Astrocyte of the spinal cord (primary cell): Measurements from ENCODE around the gene RELL1.

Source experiments
- DNase-seq: peaks from one replicate; pipeline ENCODE4 v3.0.0; 2011; ENCODE audit warnings: low read depth, low spot score
- H3K4me3 ChIP-seq: 2 replicates; pipeline ENCODE4 v1.5.1; 2011; ENCODE audit warnings: low read depth, mild to moderate bottlenecking, low read length, moderate library complexity
- CTCF ChIP-seq: IDR thresholded peaks from 2 replicates; pipeline ENCODE4 v1.5.1; 2012; ENCODE audit warnings: low read depth, mild to moderate bottlenecking, low read length, inconsistent platforms
- in situ Hi-C: cut with HindIII; loops from 2 replicates; pipeline ENCODE4 v1.10.0; 2017; ENCODE audit warnings: low sequenced_read_pairs

Gene RELL1

GRCh38 chr4:37612811-37613210 lies 73.4 kb downstream of the RELL1 start:
- in situ Hi-C loops, result no loop called here
- no peak for TF ChIP-seq CTCF
- DNase-seq, result no peak

DNA sequence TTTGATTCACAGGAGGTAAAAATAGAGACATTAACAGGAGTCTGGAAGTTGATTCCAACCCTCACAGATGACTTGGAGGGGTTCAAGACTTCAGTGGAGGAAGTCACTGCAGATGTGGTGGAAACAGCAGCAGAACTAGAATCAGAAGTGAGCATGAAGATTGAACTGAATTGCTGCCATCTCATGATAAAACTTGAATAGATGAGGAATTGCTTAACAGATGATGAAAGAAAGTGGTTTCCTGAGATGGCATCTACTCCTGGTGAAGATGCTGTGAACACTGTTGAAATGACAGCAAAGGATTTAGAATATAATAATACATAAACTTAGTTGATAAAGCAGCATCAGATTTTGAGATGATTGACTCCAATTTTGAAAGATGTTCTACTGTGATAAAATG lies 76.5 kb downstream of the RELL1 start:
- TF ChIP-seq CTCF, result no peak
- in situ Hi-C loops, result no loop called here

More at GRCh38 chr4:37612811-37613210, 73.4 kb downstream of the RELL1 start:
- no peak overlapping the region for H3K4me3 ChIP-seq

GRCh38 chr4:37607018-37607417 lies 79.2 kb downstream of the RELL1 start:
- in situ Hi-C loops, result no loop called here
- TF ChIP-seq CTCF, result no peak
- no peak overlapping the region for H3K4me3 ChIP-seq

More for the DNA sequence above, 76.5 kb downstream of the RELL1 start:
- no peak for DNase-seq
- H3K4me3 ChIP-seq, result no peak overlapping the region

GRCh38 chr4:37605843-37606565 lies 80.2 kb downstream of the RELL1 start:
- in situ Hi-C loops, result no loop called here
- no peak for DNase-seq
- H3K4me3 ChIP-seq, result no peak overlapping the region
- no peak for TF ChIP-seq CTCF

More at GRCh38 chr4:37607018-37607417, 79.2 kb downstream of the RELL1 start:
- no peak for DNase-seq

GRCh38 chr4:37604461-37604860 lies 81.7 kb downstream of the RELL1 start:
- TF ChIP-seq CTCF, result no peak
- in situ Hi-C loops, result no loop called here
- peak; percentile 25 for DNase-seq
- no peak overlapping the region for H3K4me3 ChIP-seq

DNA sequence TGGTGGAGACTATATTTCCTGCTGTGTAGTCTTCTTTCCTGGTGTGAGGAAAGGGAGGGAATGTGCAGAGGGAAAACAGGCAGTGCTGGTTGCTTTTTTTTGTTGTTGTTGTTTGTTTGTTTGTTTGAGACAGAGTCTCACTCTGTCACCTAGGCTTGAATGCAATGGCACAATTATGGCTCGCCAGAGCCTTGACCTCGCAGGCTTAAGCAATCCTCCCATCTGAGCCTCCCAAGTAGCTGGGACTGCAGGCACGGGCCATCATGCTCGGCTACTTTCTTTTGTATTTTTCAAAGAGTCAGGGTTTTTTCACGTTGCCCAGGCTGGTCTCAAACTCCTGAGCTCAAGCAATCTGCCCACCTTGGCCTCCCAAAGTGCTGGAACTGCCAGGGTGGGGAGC lies 82.5 kb downstream of the RELL1 start:
- in situ Hi-C loops, result no loop called here
- H3K4me3 ChIP-seq, result no peak overlapping the region
- TF ChIP-seq CTCF, result no peak
- no peak for DNase-seq
